ENCODE data around the gene DNAJC16.
A peak's percentile ranks its signal among the peaks of the same experiment; 100 is the strongest.
"Not testable (repeated sequence)": the region's sequence is repeated elsewhere in the genome, so short reads cannot be mapped to it uniquely, and the experiment has no call there.

The DNAJC16 gene

GRCh38 chr1:15526490-15527339 lies at the start of gene DNAJC16:
DNAJC16 (plus strand) TSS chr1:15526848; CDS start chr1:15529106, 2,258 bp downstream.
- peak; percentile 99 for DNase-seq

DNA sequence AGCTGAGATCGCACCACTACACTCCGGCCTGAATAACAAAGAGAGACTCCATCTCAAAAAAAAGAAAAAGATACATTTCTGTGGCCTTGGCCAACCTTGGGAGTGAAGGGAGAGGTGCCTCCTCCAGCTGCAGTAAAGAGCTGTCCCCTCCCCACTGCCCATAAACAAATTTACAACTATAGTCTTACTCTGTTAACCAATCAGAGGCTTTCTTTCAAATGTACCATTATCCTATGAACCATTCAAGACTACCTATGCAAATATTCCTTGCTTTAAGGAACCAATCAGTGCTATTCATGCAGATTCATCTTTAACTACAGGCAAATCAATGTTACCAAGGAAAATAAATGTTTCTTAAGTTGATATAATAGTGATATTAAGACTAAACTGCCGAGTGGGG lies 49.7 kb upstream of the DNAJC16 start:
- no peak for DNase-seq

GRCh38 chr1:15477646-15478212 lies 48.9 kb upstream of the DNAJC16 start:
- DNase-seq, result no peak

DNA sequence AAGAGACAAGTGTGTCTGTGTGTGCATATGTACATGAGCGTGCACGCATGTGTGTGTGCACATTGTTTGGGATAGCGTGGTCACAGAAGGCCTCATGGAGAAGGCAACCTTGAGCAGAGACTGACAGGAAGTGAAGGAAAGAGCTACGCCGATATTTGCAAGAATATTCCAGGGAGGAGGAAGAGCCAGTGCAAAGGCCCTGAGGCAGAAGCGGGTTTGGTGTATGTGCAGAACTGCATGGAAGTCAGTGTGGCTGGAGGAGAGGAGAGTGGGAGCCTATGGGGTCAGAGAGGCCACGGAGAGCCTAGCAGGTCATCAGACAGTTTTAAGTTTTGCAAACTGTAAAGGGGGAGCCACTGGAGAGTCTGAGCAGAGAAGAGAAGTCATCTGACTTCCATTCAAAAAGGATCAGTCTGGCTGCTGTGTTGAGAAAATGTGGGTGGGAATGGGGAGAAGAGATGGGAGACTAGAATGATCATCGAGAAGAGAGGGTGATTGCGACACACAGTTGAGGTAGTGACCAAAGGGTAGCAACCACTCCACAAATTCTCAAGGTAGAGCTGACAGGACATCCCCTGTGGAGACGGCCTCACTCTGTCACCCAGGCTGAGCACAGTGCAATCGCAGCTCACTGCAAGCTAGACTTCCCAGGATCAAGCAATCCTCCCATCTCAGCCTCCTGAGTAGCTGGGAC lies 46.8 kb upstream of the DNAJC16 start:
- no peak for DNase-seq

DNA sequence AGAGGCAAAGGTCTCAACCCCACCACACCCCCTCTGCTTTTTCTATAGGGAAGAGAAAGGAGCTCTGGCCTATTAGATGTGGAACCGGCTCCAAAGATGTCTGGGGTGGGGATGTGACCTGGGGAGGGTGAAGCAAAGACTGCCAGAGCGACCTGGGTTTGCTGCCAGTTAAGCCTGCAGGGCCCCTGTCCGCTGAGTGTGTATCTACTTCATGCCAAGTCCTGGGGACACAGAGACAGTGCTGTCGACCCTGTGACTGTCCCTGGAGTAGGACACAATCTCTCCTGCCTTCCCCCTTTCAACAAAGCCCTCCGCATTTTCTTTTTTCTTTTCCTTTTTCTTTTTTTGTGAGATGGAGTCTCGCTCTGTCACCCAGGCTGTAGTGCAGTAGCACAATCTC lies 44.2 kb upstream of the DNAJC16 start:
- DNase-seq, result not testable (repeated sequence)

DNA sequence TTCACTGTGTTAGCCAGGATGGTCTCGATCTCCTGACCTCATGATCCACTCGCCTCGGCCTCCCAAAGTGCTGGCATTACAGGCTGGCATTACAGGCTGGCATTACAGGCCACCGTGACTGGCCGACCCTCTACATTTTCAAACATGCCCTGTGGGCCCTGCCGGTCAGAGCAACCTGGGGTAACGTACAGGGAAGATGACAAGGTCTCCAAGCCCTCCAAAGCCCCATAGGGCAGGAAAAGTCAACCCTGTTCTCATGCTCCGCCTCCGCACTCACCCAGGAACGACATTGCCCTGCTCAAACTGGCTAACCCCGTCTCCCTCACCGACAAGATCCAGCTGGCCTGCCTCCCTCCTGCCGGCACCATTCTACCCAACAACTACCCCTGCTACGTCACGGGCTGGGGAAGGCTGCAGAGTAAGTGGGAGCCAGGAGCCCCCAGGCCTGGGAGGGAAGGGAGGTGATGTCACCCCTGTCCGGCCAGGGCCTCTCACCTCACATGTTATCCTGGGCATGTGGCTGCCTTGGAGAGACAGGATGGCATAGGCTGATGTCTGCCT lies 43.6 kb upstream of the DNAJC16 start:
- DNase-seq, result not testable (repeated sequence)

- no peak for DNase-seq
These were observed 42.7 kb upstream of the DNAJC16 start for GRCh38 chr1:15483971-15484370.

GRCh38 chr1:15484443-15484842 lies 42.2 kb upstream of the DNAJC16 start:
- DNase-seq, result not testable (repeated sequence)

DNA sequence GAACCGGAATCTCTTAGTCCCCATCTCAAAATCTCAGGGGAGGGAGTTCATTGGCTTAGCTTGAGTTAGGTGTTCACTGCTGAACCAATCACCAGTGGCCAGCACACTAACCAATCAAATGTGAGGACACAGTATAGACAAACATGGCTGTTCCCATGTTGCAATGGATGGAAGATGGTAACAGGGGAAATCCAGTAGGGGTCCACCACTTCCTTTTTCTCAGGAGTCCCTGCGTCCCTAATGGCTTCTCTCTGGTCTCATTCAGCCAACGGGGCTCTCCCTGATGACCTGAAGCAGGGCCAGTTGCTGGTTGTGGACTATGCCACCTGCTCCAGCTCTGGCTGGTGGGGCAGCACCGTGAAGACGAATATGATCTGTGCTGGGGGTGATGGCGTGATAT lies 41.0 kb upstream of the DNAJC16 start:
- no peak for DNase-seq

- not testable (repeated sequence) for DNase-seq
These were observed 39.6 kb upstream of the DNAJC16 start for GRCh38 chr1:15486844-15487610.

DNA sequence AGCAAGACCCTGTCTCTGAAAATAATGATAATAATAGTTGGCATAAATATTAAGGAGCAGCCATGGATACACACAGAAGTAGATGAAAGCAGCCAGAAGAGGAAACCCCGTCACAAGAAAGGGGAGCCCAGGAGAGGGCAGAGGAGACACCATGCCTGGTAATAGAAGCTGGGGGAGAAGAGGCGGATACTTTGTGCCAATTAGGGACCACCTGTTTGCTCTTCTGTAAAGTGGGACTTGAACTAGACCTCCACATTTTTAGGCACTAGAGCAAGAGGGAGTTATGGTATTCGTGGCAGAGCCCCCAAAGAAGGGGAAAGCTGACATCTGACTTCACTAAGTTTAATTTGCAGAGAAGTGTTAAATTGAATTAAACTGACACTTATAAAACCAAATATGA lies 38.3 kb upstream of the DNAJC16 start:
- no peak for DNase-seq

DNA sequence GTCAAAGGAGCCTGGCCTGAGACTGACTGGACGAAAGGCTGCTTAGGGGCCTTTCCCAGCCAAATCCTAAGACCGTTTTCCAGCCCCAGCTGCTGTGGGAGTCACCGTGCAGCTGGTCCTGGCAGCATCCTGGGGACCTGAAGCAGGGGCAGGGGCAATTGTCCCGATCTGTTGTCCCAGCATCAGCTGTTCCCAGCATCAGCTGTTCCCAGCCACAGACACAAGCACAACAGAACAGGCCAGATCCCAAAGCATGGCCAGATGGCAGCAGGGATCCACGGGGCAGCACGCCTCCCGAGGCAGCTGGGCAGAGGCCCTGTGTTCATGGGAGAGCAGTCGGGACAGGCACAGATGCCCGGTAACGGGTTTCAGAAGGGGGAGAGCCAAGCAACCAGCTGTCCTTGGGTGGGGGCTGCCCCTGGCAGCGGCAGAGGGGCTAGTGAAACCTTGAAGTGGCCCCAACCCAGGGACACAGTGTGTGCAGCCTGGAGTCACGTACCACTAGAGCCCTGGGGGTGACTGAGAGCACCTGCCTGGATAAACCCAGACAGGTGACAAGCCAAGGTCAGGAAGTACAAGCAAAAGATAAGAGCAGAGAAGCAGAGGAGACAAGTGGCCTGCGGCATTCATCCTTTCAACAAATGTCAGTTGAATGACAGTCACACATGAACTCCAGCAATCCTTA lies 37.5 kb upstream of the DNAJC16 start:
- no peak for DNase-seq

GRCh38 chr1:15491010-15491409 lies 35.6 kb upstream of the DNAJC16 start:
- not testable (repeated sequence) for DNase-seq

GRCh38 chr1:15492596-15492995 lies 34.1 kb upstream of the DNAJC16 start:
- DNase-seq, result no peak

- no peak for DNase-seq
These were observed 32.7 kb upstream of the DNAJC16 start for GRCh38 chr1:15493869-15494390.

- DNase-seq, result no peak
These were observed 26.2 kb upstream of the DNAJC16 start for GRCh38 chr1:15500184-15501178.

DNA sequence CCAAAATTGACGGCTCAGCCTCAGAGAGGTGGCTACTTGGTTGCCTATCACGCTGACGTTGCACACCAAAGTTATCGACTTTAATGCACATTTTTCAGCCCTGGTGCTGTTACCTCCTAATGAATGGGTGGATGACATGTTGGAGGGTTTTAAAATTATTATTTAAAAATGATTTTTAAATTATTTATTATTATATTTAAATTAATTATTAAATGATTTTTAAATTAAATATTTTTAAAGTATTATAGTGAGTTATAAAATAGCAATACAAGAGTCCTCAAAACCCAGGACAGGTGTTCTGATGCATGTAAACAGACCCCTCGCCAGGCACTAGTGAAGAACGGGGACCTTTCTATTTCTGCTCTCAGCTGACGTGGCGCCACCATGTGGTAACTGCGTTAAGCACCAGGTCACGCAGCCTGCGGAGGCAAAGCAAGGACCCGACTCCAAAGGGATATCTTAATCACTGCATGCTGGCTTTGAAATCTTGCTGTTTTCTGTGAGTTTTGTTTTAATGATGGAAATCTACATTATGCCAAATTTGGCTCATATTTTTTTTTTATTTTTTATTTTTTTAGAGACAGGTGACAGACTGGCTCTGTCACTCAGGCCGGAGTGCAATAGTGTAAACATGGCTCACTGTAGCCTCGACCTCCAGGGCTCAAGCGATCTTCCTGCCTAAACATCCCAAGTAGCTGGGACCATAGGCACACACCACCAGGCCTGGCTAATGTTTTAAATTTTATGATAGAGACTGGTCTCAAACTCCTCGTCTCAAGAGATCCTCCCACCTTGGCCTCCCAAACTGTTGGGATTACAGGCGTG lies 25.2 kb upstream of the DNAJC16 start:
- peak; percentile 40 to 82 for DNase-seq

DNA sequence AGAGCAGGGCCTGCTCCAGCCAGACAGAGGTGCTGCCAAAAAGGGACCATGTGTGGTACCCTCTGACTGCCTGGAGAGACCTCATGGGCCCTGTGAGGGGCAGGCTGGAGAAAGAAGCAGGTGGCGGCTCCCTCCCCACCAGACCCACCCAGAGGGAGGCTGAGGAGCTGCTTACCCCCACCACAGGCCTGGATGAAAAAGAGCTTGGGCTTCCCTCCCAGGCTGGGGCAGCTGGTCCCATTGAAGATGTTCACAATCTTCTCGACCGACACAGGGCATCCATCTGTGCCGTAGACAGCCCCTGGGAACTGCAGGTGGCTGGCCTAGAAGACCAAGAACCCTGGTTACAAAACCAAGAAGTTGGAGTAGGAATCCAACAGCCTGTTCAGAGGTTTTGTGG lies 22.2 kb upstream of the DNAJC16 start:
- no peak for DNase-seq

DNA sequence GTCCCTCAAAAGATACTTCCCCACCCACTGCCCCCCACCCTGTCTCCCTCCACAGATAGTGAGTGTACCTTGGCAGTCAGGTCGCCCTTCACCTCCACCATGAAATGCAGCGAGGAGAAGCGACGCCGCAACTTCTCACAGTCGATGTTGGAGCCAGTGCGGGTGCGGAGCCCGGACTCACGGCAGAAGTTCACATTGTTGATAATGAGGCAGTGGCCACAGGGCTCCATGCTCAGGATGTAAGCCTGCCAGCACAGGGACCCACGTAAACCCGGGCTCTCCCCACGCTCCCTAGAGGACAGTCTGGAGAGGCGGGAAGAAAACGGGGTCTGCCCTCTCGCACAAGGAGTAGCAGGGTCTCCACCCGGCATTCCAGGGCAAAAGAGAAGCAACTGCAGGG lies 19.8 kb upstream of the DNAJC16 start:
- DNase-seq, result no peak

DNA sequence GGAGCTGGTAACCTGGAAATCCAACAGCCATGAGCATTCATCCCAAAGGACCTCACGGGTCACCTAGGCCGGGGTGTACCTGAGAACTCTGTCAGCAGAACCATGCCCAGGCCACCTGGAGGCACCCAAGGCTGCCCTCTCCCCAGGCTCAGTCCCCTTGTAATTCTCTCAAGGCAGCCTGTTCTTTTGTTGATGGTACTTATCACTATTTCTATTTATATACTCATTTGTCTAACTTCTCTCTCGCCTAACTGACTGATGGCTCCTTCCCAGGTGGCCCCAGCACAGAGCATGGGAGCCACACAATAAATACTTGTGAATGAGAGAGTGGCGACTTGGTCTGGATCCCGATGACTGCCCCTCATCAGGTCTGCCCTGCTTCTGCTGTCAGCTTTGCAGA lies 19.4 kb upstream of the DNAJC16 start:
- no peak for DNase-seq

Measured in inflammatory macrophage treated with lipopolysaccharide for 1 hour (primary cell).